Osteoblast (primary cell): ENCODE data around the gene ACOT9. TPM values are rescaled to one million over a fixed set of nuclear protein-coding genes. Genes with fewer than 3 reads are reported as not detected.

Experiments used
- DNase-seq: peaks from one replicate; pipeline ENCODE4 v3.0.0; 2011; ENCODE audit warnings: low spot score, mixed read lengths; ENCODE audit not compliant: insufficient read length; ENCODE audit errors: missing footprints
- H2AFZ ChIP-seq: 2 replicates; pipeline ENCODE4 v1.6.0; 2011; ENCODE audit warnings: mild to moderate bottlenecking, low read length
- H3K27ac ChIP-seq: 2 replicates; pipeline ENCODE4 v1.5.1; 2011; ENCODE audit warnings: mild to moderate bottlenecking, low read depth, low read length, moderate library complexity
- H3K27me3 ChIP-seq: 2 replicates; pipeline ENCODE4 v1.6.0; 2012; ENCODE audit warnings: mild to moderate bottlenecking, control low read depth, inconsistent platforms, low read length, moderate library complexity; ENCODE audit not compliant: insufficient read depth
- H3K36me3 ChIP-seq: 2 replicates; pipeline ENCODE4 v1.5.1; 2011; ENCODE audit warnings: mild to moderate bottlenecking, low read length, control low read depth, moderate library complexity; ENCODE audit not compliant: insufficient read depth
- H3K4me1 ChIP-seq: 2 replicates; pipeline ENCODE4 v1.5.1; 2011; ENCODE audit warnings: mild to moderate bottlenecking, low read length, control low read depth, moderate library complexity; ENCODE audit not compliant: insufficient read depth
- H3K4me2 ChIP-seq: 2 replicates; pipeline ENCODE4 v1.6.0; 2011; ENCODE audit warnings: mild to moderate bottlenecking, low read length; ENCODE audit not compliant: insufficient read depth
- H3K4me3 ChIP-seq: fragments of 200-600 bp; sonication (generic); 3 replicates; pipeline ENCODE4 v1.5.1; 2012; ENCODE audit warnings: mild to moderate bottlenecking, low read length, inconsistent platforms; ENCODE audit not compliant: insufficient read depth
- H3K79me2 ChIP-seq: 2 replicates; pipeline ENCODE4 v1.6.0; 2012; ENCODE audit warnings: mild to moderate bottlenecking, low read length, control low read depth, inconsistent platforms; ENCODE audit not compliant: insufficient read depth
- H3K9me3 ChIP-seq: 2 replicates; pipeline ENCODE4 v1.5.1; 2011; ENCODE audit warnings: low read depth, low read length, control low read depth
- H4K20me1 ChIP-seq: 2 replicates; pipeline ENCODE4 v1.6.0; 2012; ENCODE audit warnings: mild to moderate bottlenecking, low read length, control low read depth; ENCODE audit not compliant: insufficient read depth
- CTCF ChIP-seq: IDR thresholded peaks from 2 replicates; pipeline ENCODE4 v1.5.1; 2011; ENCODE audit warnings: mild to moderate bottlenecking, low read depth, low read length, moderate library complexity; ENCODE audit errors: extremely low read depth
- total RNA-seq: library from RNA; depleted of rRNA; stranded (reverse); fragments of >200 nt; gene quantifications from 2 replicates; pipeline ENCODE4 v1.2.3, GENCODE V29; 2012

Gene ACOT9
- total RNA-seq, 1 donor = 53.6 TPM

- no peak overlapping the region for H2AFZ ChIP-seq
- H3K4me2 ChIP-seq = no peak overlapping the region
- no peak for DNase-seq
- H3K9me3 ChIP-seq = no peaks in the 10 kb centered on the region
- no peaks in the 10 kb centered on the region for H4K20me1 ChIP-seq
- peaks cover 4% of the 10 kb centered on the region for H3K79me2 ChIP-seq
- H3K36me3 ChIP-seq = peaks cover 13% of the 10 kb centered on the region
- no peaks in the 10 kb centered on the region for H3K27me3 ChIP-seq
- H3K4me3 ChIP-seq = no peak overlapping the region
- H3K4me1 ChIP-seq = no peaks in the 10 kb centered on the region
- H3K27ac ChIP-seq = no peak overlapping the region
- TF ChIP-seq CTCF = no peak
These were observed 45.9 kb upstream of the ACOT9 start for GRCh38 chrX:23788946-23789345.

GRCh38 chrX:23788521-23788920 lies 45.4 kb upstream of the ACOT9 start:
- Histone ChIP-seq H3K9me3 (no peaks in the 10 kb centered on the region), H2AFZ (no peak overlapping the region), H3K27me3 (no peaks in the 10 kb centered on the region), H4K20me1 (no peaks in the 10 kb centered on the region), H3K36me3 (peaks cover 13% of the 10 kb centered on the region), H3K79me2 (peaks cover 8% of the 10 kb centered on the region), H3K4me1 (no peaks in the 10 kb centered on the region), H3K4me3 (no peak overlapping the region), H3K27ac (no peak overlapping the region), H3K4me2 (no peak overlapping the region)
- no peak for TF ChIP-seq CTCF
- no peak for DNase-seq

GRCh38 chrX:23787745-23788118 lies 44.7 kb upstream of the ACOT9 start:
- H3K27ac ChIP-seq = no peak overlapping the region
- no peaks in the 10 kb centered on the region for H4K20me1 ChIP-seq
- no peak for DNase-seq
- H3K36me3 ChIP-seq = peaks cover 13% of the 10 kb centered on the region
- no peaks in the 10 kb centered on the region for H3K27me3 ChIP-seq
- H3K4me3 ChIP-seq = no peak overlapping the region
- no peak overlapping the region for H3K4me2 ChIP-seq
- no peaks in the 10 kb centered on the region for H3K4me1 ChIP-seq
- no peak for TF ChIP-seq CTCF
- H3K9me3 ChIP-seq = no peaks in the 10 kb centered on the region
- H3K79me2 ChIP-seq = peaks cover 8% of the 10 kb centered on the region
- H2AFZ ChIP-seq = no peak overlapping the region

GRCh38 chrX:23786268-23786815 lies 43.3 kb upstream of the ACOT9 start:
- peaks cover 3% of the 10 kb centered on the region for H3K4me1 ChIP-seq
- H3K4me3 ChIP-seq = no peak overlapping the region
- peak; percentile 36 for DNase-seq
- H3K36me3 ChIP-seq = peaks cover 13% of the 10 kb centered on the region
- no peak overlapping the region for H3K27ac ChIP-seq
- no peak for TF ChIP-seq CTCF
- no peaks in the 10 kb centered on the region for H3K9me3 ChIP-seq
- H2AFZ ChIP-seq = no peak overlapping the region
- no peaks in the 10 kb centered on the region for H3K27me3 ChIP-seq
- H3K79me2 ChIP-seq = peaks cover 8% of the 10 kb centered on the region
- H4K20me1 ChIP-seq = no peaks in the 10 kb centered on the region
- H3K4me2 ChIP-seq = no peak overlapping the region
